Stimulated activated CD8-positive, alpha-beta memory T cell treated with anti-CD3 and anti-CD28 coated beads, Interleukin-15, amount 100 ng/mL, for 48 hours (primary cell): ENCODE results near the gene ERO1B.

ENCODE experiments used
- DNase-seq, 2 donors: peaks; one replicate each; pipeline ENCODE4 v3.0.0-alpha.2; 2020; ENCODE audit warnings: low read depth in 2 of 2

Gene ERO1B

GRCh38 chr1:236253918-236254637 lies 27.7 kb downstream of the ERO1B start:
- no peak for DNase-seq

- DNase-seq = no peak
Measured at GRCh38 chr1:236253119-236253518, 28.6 kb downstream of the ERO1B start.

GRCh38 chr1:236251587-236251986 lies 30.2 kb downstream of the ERO1B start:
- no peak for DNase-seq

GRCh38 chr1:236247286-236247685 lies 34.5 kb downstream of the ERO1B start:
- DNase-seq = no peak

- no peak for DNase-seq
Measured at GRCh38 chr1:236242568-236242967, 39.2 kb downstream of the ERO1B start.

GRCh38 chr1:236240675-236241074 lies 41.1 kb downstream of the ERO1B start:
- DNase-seq = no peak

- DNase-seq = no peak
Measured at GRCh38 chr1:236239092-236239585, 42.6 kb downstream of the ERO1B start.

GRCh38 chr1:236235116-236235515 lies 46.6 kb downstream of the ERO1B start:
- no peak for DNase-seq

- DNase-seq = no peak
Measured at GRCh38 chr1:236228411-236228810, 53.3 kb downstream of the ERO1B start.

GRCh38 chr1:236222632-236223031 lies 59.1 kb downstream of the ERO1B start:
- DNase-seq = no peak

- no peak for DNase-seq
Measured at GRCh38 chr1:236220473-236220872, 61.3 kb downstream of the ERO1B start.

- no peak for DNase-seq
Measured at GRCh38 chr1:236214761-236215160, 67.0 kb downstream of the ERO1B start.

- no peak for DNase-seq
Measured at GRCh38 chr1:236213534-236213933, 68.2 kb downstream of the ERO1B start.

GRCh38 chr1:236211815-236212214 lies 69.9 kb downstream of the ERO1B start:
- DNase-seq = no peak

- no peak for DNase-seq
Measured at GRCh38 chr1:236209713-236210112, 72.0 kb downstream of the ERO1B start.

GRCh38 chr1:236209185-236209584 lies 72.6 kb downstream of the ERO1B start:
- no peak for DNase-seq

- no peak for DNase-seq
Measured at GRCh38 chr1:236207569-236207968, 74.2 kb downstream of the ERO1B start.

GRCh38 chr1:236207121-236207520 lies 74.6 kb downstream of the ERO1B start:
- no peak for DNase-seq

- no peak for DNase-seq
Measured at GRCh38 chr1:236206548-236206947, 75.2 kb downstream of the ERO1B start.

GRCh38 chr1:236204656-236205055 lies 77.1 kb downstream of the ERO1B start:
- no peak for DNase-seq

GRCh38 chr1:236204039-236204438 lies 77.7 kb downstream of the ERO1B start:
- DNase-seq = no peak

GRCh38 chr1:236201786-236202185 lies 80.0 kb downstream of the ERO1B start:
- no peak for DNase-seq

GRCh38 chr1:236200925-236201324 lies 80.8 kb downstream of the ERO1B start:
- DNase-seq = no peak

GRCh38 chr1:236193184-236193583 lies 88.6 kb downstream of the ERO1B start:
- DNase-seq = no peak
